ENCODE measurements around the gene CREG2.

DNA sequence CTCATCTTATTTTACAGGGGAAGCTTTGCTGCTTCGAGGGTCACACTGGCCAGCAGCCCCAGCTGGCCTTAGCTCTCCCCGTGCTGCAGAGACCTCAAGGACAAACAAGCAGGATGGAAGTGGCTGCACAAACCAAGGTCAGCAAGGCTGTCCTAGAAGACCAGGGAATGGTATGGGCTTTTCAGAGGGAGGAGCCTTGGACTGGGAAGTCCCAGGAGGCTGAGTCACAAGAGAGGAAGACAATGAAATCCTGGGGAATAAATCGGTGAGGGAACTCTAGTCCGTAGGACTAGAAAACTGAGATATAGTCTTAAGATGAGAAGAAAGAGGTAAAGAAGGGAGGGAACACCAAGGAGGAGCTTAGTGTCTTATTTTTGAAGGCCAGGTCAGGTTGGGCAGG is 15.7 kb downstream of the CREG2 start:
- TF ChIP-seq, protein P1, sequence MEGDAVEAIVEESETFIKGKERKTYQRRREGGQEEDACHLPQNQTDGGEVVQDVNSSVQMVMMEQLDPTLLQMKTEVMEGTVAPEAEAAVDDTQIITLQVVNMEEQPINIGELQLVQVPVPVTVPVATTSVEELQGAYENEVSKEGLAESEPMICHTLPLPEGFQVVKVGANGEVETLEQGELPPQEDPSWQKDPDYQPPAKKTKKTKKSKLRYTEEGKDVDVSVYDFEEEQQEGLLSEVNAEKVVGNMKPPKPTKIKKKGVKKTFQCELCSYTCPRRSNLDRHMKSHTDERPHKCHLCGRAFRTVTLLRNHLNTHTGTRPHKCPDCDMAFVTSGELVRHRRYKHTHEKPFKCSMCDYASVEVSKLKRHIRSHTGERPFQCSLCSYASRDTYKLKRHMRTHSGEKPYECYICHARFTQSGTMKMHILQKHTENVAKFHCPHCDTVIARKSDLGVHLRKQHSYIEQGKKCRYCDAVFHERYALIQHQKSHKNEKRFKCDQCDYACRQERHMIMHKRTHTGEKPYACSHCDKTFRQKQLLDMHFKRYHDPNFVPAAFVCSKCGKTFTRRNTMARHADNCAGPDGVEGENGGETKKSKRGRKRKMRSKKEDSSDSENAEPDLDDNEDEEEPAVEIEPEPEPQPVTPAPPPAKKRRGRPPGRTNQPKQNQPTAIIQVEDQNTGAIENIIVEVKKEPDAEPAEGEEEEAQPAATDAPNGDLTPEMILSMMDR (IDR thresholded peaks at IDR 0.05): no peak
- TF ChIP-seq POLR2A (IDR thresholded peaks at IDR 0.05): no peak
